H9 (cell line): ENCODE measurements around the gene MGMT. TPM values are rescaled to one million over a fixed set of nuclear protein-coding genes. Genes with fewer than 3 reads are reported as not detected.

Source experiments
- DNase-seq: peaks from one replicate; pipeline ENCODE4 v3.0.0-alpha.2; 2017
- H2AFZ ChIP-seq: one replicate; pipeline ENCODE4 v1.6.1; 2013; ENCODE audit warnings: mild to moderate bottlenecking, low read length, control low read depth, moderate library complexity
- H2AK5ac ChIP-seq: 2 replicates; pipeline ENCODE4 v1.6.1; 2013; ENCODE audit warnings: low read length, control low read depth, mixed read lengths; ENCODE audit not compliant: insufficient read length
- H2BK120ac ChIP-seq: one replicate; pipeline ENCODE4 v1.6.1; 2013; ENCODE audit warnings: low read depth, mild to moderate bottlenecking, low read length, control low read depth, inconsistent platforms; ENCODE audit not compliant: poor library complexity, severe bottlenecking
- H2BK12ac ChIP-seq: 2 replicates; pipeline ENCODE4 v1.6.1; 2013; ENCODE audit warnings: low read length, control low read depth, mixed read lengths, low read depth; ENCODE audit not compliant: insufficient read length
- H2BK15ac ChIP-seq: 2 replicates; pipeline ENCODE4 v1.6.1; 2013; ENCODE audit warnings: low read depth, low read length, control low read depth
- H2BK20ac ChIP-seq: one replicate; pipeline ENCODE4 v1.6.1; 2013; ENCODE audit warnings: low read depth, mild to moderate bottlenecking, low read length, control low read depth, inconsistent platforms; ENCODE audit not compliant: poor library complexity, severe bottlenecking
- H2BK5ac ChIP-seq: 2 replicates; pipeline ENCODE4 v1.6.1; 2013; ENCODE audit warnings: low read length, control low read depth, mixed read lengths; ENCODE audit not compliant: insufficient read length
- H3K14ac ChIP-seq: 2 replicates; pipeline ENCODE4 v1.6.1; 2013; ENCODE audit warnings: low read length, control low read depth; ENCODE audit not compliant: insufficient read depth
- H3K18ac ChIP-seq: 2 replicates; pipeline ENCODE4 v1.6.1; 2013; ENCODE audit warnings: low read depth, mild to moderate bottlenecking, mixed read lengths, low read length, control low read depth; ENCODE audit not compliant: insufficient read length
- H3K23ac ChIP-seq: 2 replicates; pipeline ENCODE4 v1.6.1; 2013; ENCODE audit warnings: low read length, control low read depth, mixed read lengths, low read depth; ENCODE audit not compliant: insufficient read length
- H3K23me2 ChIP-seq: 2 replicates; pipeline ENCODE4 v1.6.1; 2013; ENCODE audit warnings: low read depth, mild to moderate bottlenecking, mixed read lengths, low read length, control low read depth; ENCODE audit not compliant: insufficient read length, poor library complexity, severe bottlenecking
- H3K27ac ChIP-seq: 2 replicates; pipeline ENCODE4 v1.5.1; 2013; ENCODE audit warnings: low read length, control low read depth, mixed read lengths, low read depth; ENCODE audit not compliant: insufficient read length
- H3K27me3 ChIP-seq: 2 replicates; pipeline ENCODE4 v1.6.1; 2013; ENCODE audit warnings: low read length, control low read depth, inconsistent platforms; ENCODE audit not compliant: insufficient read depth
- H3K4ac ChIP-seq: 2 replicates; pipeline ENCODE4 v1.6.1; 2013; ENCODE audit warnings: low read depth, mild to moderate bottlenecking, control low read depth, inconsistent platforms, low read length, moderate library complexity
- H3K4me1 ChIP-seq: 2 replicates; pipeline ENCODE4 v1.6.1; 2013; ENCODE audit warnings: low read length, control low read depth, inconsistent platforms; ENCODE audit not compliant: insufficient read depth
- H3K4me2 ChIP-seq: 2 replicates; pipeline ENCODE4 v1.6.1; 2013; ENCODE audit warnings: low read length, control low read depth, mixed read lengths; ENCODE audit not compliant: insufficient read length, insufficient read depth
- H3K56ac ChIP-seq: 2 replicates; pipeline ENCODE4 v1.6.1; 2013; ENCODE audit warnings: low read depth, mild to moderate bottlenecking, mixed read lengths, low read length, control low read depth; ENCODE audit not compliant: insufficient read length
- H3K79me1 ChIP-seq: 2 replicates; pipeline ENCODE4 v1.6.1; 2013; ENCODE audit warnings: low read depth, mild to moderate bottlenecking, moderate library complexity, low read length, control low read depth, inconsistent platforms; ENCODE audit not compliant: insufficient read depth, poor library complexity, severe bottlenecking
- H3K79me2 ChIP-seq: 2 replicates; pipeline ENCODE4 v1.6.1; 2013; ENCODE audit warnings: low read length, control low read depth, inconsistent platforms; ENCODE audit not compliant: insufficient read depth
- H3K9ac ChIP-seq: 2 replicates; pipeline ENCODE4 v1.6.1; 2013; ENCODE audit warnings: low read length, control low read depth, mixed read lengths; ENCODE audit not compliant: insufficient read length; ENCODE audit errors: extremely low read depth
- H3K9me3 ChIP-seq: one replicate; pipeline ENCODE4 v1.6.1; 2013; ENCODE audit warnings: low read depth, low read length, inconsistent platforms; ENCODE audit not compliant: control insufficient read depth
- H3T11ph ChIP-seq: one replicate; pipeline ENCODE4 v1.6.1; 2013; ENCODE audit warnings: mild to moderate bottlenecking, low read length, control low read depth, inconsistent platforms
- H4K20me1 ChIP-seq: one replicate; pipeline ENCODE4 v1.6.1; 2013; ENCODE audit not compliant: control insufficient read depth, insufficient read length, insufficient read depth
- H4K5ac ChIP-seq: 2 replicates; pipeline ENCODE4 v1.6.1; 2013; ENCODE audit warnings: low read depth, mild to moderate bottlenecking, mixed read lengths, low read length, control low read depth; ENCODE audit not compliant: insufficient read length
- H4K8ac ChIP-seq: replicated peaks from 2 replicates; pipeline ENCODE4 v1.6.1; 2013; ENCODE audit warnings: low read length, control low read depth, mixed read lengths, low read depth; ENCODE audit not compliant: insufficient read length
- H4K91ac ChIP-seq: 2 replicates; pipeline ENCODE4 v1.6.1; 2013; ENCODE audit warnings: low read depth, mild to moderate bottlenecking, moderate library complexity, mixed read lengths, low read length, control low read depth; ENCODE audit not compliant: insufficient read length
- H3K27ac Mint-ChIP-seq, 3 experiments: 2 replicates in 2 of 3; 3 replicates in 1 of 3; pipeline ENCODE4 v1.8.0; 2020 to 2021; ENCODE audit warnings: mixed read lengths in 3 of 3, mild to moderate bottlenecking in 1 of 3, moderate library complexity in 1 of 3
- H3K27me3 Mint-ChIP-seq: 2 replicates; pipeline ENCODE4 v1.8.0; 2021; ENCODE audit warnings: low read depth, mild to moderate bottlenecking, moderate library complexity, mixed read lengths
- H3K36me3 Mint-ChIP-seq, 3 experiments: 2 replicates in 2 of 3; 3 replicates in 1 of 3; pipeline ENCODE4 v1.8.0; 2020 to 2021; ENCODE audit warnings: low read depth in 3 of 3, mixed read lengths in 3 of 3; ENCODE audit not compliant: insufficient read depth in 1 of 3
- H3K4me1 Mint-ChIP-seq, 2 experiments: 2 replicates each; pipeline ENCODE4 v1.8.0; 2020; ENCODE audit warnings: mixed read lengths in 2 of 2
- H3K4me3 Mint-ChIP-seq, 2 experiments: 2 replicates in 1 of 2; 3 replicates in 1 of 2; pipeline ENCODE4 v1.8.0; 2020 to 2021; ENCODE audit warnings: mild to moderate bottlenecking in 2 of 2, mixed read lengths in 2 of 2, moderate library complexity in 1 of 2
- H3K9me3 Mint-ChIP-seq, 2 experiments: 2 replicates in 1 of 2; 3 replicates in 1 of 2; pipeline ENCODE4 v1.8.0; 2020; ENCODE audit warnings: mild to moderate bottlenecking in 2 of 2, mixed read lengths in 2 of 2, moderate library complexity in 1 of 2
- WGBS: extraction: QIAGEN DNeasy Blood & Tissue Kit; methylation state at CpG from one replicate; pipeline ENCODE4 v1.1.7; 2013; ENCODE audit warnings: missing lambda C conversion rate, low lambda C conversion rate, mixed read lengths; ENCODE audit not compliant: insufficient read length; ENCODE audit errors: extremely low coverage; 5-methylcytosine and 5-hydroxymethylcytosine counted together
- total RNA-seq: library from RNA; stranded (reverse); gene quantifications from 2 replicates; pipeline ENCODE4 v1.2.1, GENCODE V29; 2021
- TF ChIP-seq, protein P1 (sequence below): fragments of 200-600 bp; sonication (generic); conservative IDR thresholded peaks from 3 replicates; pipeline ENCODE4 v1.8.0; 2021; ENCODE audit warnings: antibody characterized with exemption, mild to moderate bottlenecking

MGMT gene
- total RNA-seq, 1 experiment from 2014 or later, result 18.4 TPM

DNA sequence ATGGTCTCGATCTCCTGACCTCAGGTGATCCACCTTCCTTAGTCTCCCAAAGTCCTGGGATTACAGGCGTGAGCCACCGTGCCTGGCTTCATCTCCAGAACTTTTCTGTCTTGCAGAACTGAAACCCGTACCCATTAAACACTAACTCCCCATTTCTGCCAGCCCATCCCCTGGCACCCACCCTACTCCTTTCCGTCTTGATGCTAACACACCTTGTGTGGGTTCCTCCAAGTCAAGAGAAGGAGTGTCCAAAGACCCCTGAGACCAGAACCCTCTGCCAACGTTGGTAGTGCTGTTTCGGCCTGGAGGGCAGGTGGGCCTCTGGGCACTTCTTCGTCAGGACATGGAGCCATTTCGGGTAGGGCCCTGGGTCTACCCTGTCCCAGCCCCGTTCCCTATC, 83.6 kb downstream of the MGMT start:
- no peak for DNase-seq
- Histone ChIP-seq H3K4me2 (no peak overlapping the region), H3T11ph (no peak overlapping the region), H2AK5ac (no peak overlapping the region), H4K5ac (no peak overlapping the region), H3K14ac (no peak overlapping the region), H3K79me2 (no peaks in the 10 kb centered on the region), H3K23ac (no peak overlapping the region), H3K4me1 (no peaks in the 10 kb centered on the region), H3K23me2 (no peaks in the 10 kb centered on the region), H3K9ac (no peak overlapping the region), H4K8ac (no peak overlapping the region), H2AFZ (no peak overlapping the region), H3K56ac (no peak overlapping the region), H3K4ac (no peak overlapping the region), H2BK5ac (no peak overlapping the region), H2BK12ac (no peak overlapping the region), H3K27ac (no peak overlapping the region), H2BK20ac (no peak overlapping the region), H3K27me3 (no peaks in the 10 kb centered on the region), H2BK15ac (no peak overlapping the region), H3K79me1 (no peaks in the 10 kb centered on the region), H3K9me3 (no peaks in the 10 kb centered on the region), H2BK120ac (no peak overlapping the region), H4K20me1 (no peaks in the 10 kb centered on the region), H4K91ac (no peak overlapping the region), H3K18ac (no peak overlapping the region)
- Mint-ChIP-seq H3K27me3 (no peaks in the 10 kb centered on the region), H3K9me3 (no peaks in the 10 kb centered on the region), H3K4me3 (no peak overlapping the region), H3K36me3 (no peaks in the 10 kb centered on the region; a peak in 1 of 7 replicates), H3K27ac (peak overlapping the region in 1 of 3 experiments; percentile 49; a peak in 1 of 7 replicates), H3K4me1 (peaks cover 0 to 3% of the 10 kb centered on the region in 2 experiments; a peak in 1 of 4 replicates)
- WGBS, result no CpG with 5 or more reads among the region's 10 CpGs
- TF ChIP-seq, protein P1, sequence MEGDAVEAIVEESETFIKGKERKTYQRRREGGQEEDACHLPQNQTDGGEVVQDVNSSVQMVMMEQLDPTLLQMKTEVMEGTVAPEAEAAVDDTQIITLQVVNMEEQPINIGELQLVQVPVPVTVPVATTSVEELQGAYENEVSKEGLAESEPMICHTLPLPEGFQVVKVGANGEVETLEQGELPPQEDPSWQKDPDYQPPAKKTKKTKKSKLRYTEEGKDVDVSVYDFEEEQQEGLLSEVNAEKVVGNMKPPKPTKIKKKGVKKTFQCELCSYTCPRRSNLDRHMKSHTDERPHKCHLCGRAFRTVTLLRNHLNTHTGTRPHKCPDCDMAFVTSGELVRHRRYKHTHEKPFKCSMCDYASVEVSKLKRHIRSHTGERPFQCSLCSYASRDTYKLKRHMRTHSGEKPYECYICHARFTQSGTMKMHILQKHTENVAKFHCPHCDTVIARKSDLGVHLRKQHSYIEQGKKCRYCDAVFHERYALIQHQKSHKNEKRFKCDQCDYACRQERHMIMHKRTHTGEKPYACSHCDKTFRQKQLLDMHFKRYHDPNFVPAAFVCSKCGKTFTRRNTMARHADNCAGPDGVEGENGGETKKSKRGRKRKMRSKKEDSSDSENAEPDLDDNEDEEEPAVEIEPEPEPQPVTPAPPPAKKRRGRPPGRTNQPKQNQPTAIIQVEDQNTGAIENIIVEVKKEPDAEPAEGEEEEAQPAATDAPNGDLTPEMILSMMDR, result no peak
